ENCODE measurements around the gene C1QTNF1. TPM values are rescaled to one million over a fixed set of nuclear protein-coding genes. Genes with fewer than 3 reads are reported as not detected.

C1QTNF1 gene
- total RNA-seq, 1 donor, result 42.1 TPM

- no peak for DNase-seq (ENCODE audit: low read depth)
- TF ChIP-seq CTCF (IDR thresholded peaks at IDR 0.05; ENCODE audit: insufficient read depth, low read length), result no peak
Measured at GRCh38 chr17:79077587-79077986, 53.6 kb downstream of the C1QTNF1 start.

DNA sequence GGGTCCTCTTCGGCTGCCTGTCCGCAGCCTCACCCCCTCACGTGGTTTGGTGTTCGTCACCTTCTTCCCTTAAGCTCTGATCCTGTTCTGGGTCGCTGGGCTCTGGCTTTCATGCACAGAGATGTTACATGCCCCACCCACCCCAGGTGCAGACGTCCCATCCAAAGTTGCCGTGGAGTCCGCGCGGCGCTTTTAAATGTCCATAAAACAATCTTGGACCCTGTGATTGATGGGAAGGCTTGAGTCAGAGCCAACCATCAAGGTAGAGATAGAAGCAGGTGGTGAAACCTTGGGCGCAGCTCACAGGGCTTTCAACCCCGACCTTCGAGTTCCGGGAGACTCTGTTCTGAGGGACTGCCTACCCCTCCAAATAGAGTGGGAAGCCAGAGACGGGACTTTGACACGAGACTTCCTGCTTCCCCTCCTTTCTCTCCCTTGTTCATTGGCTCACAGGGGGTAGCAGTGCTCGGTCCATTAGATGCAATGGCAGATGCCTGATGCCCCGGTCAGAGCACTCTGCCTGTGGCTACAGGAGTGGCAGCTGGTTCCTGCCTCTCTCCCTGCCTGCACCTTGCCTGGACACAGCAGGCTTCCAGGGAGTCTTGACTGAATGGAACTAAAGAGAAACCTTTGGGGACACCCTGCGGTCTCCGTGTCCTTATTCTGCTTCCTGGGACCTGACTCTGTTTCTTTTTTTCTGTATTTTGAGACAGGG lies 54.7 kb downstream of the C1QTNF1 start:
- no peak for DNase-seq (ENCODE audit: low read depth)
- TF ChIP-seq CTCF (IDR thresholded peaks at IDR 0.05; ENCODE audit: insufficient read depth, low read length), result no peak
- no peak overlapping the region for H3K4me3 ChIP-seq (ENCODE audit: low read depth, low read length)

More at GRCh38 chr17:79077587-79077986, 53.6 kb downstream of the C1QTNF1 start:
- H3K4me3 ChIP-seq (ENCODE audit: low read depth, low read length), result no peak overlapping the region

DNA sequence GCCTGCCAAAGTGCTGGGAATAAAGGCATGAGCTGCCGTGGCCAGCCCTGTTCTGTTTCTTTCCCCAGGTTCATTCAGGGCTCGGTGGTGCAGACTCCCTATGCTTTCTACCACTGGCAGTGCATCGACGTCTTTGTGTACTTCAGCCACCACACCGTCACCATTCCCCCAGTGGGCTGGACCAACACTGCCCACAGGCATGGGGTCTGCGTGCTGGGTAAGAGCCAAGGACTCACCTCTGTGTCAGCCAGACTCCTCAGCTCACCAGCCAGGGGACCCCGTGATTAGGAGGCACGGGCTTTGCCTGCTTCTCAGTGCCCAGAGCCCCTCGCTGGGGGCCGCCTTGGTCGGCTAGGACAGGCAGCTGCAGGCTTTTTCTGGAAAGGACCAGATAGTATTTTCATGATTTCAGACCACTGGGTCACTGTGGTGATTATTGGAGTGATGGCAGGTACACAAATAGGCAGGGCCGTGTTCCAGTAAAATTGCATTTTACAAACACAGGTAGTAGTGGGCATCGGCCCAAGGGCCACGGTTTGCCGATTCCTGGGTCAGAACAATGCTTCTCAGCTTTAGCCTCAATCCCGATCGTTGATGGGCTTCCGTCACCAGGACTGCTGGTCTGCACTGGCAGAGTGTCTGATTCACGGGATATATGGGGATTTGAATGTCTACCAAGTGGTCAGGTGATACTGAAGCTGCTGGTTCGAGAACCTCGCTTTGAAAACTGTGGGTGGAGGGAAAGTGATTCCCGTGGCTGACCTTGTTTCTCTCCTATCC lies 55.6 kb downstream of the C1QTNF1 start:
- TF ChIP-seq CTCF (IDR thresholded peaks at IDR 0.05; ENCODE audit: insufficient read depth, low read length), result no peak
- H3K4me3 ChIP-seq (ENCODE audit: low read depth, low read length), result no peak overlapping the region
- DNase-seq (ENCODE audit: low read depth), result no peak

DNA sequence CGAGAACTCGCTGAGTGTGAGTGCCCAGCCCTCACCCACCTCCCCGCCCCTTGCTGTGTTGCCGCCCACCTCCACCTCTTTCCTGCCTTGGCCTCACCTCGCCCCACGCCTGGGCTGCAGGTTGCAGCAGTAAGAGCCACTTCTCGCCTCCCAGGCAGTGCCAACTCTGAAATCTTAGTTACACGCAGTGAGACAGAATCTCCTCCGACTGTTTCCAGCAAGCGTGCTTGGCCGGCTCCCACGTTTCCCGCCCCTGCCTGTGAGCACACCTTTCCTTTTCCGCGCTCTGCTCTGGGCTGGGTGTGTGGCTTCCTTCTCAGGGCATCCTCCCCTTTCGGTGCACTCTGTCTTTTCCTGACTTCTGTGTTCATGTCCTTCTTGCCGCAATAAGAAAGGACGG lies 56.4 kb downstream of the C1QTNF1 start:
- no peak for TF ChIP-seq CTCF (IDR thresholded peaks at IDR 0.05; ENCODE audit: insufficient read depth, low read length)
- no peak for DNase-seq (ENCODE audit: low read depth)
- H3K4me3 ChIP-seq (ENCODE audit: low read depth, low read length), result no peak overlapping the region

- no peak overlapping the region for H3K4me3 ChIP-seq (ENCODE audit: low read depth, low read length)
- TF ChIP-seq CTCF (IDR thresholded peaks at IDR 0.05; ENCODE audit: insufficient read depth, low read length), result no peak
- DNase-seq (ENCODE audit: low read depth), result no peak
Measured at GRCh38 chr17:79080761-79081290, 56.9 kb downstream of the C1QTNF1 start.

- no peak for DNase-seq (ENCODE audit: low read depth)
- TF ChIP-seq CTCF (IDR thresholded peaks at IDR 0.05; ENCODE audit: insufficient read depth, low read length), result no peak
- H3K4me3 ChIP-seq (ENCODE audit: low read depth, low read length), result no peak overlapping the region
Measured at GRCh38 chr17:79081571-79082276, 57.8 kb downstream of the C1QTNF1 start.

All from fibroblast of the aortic adventitia (primary cell).